ENCODE data around the gene LOXHD1.

DNA sequence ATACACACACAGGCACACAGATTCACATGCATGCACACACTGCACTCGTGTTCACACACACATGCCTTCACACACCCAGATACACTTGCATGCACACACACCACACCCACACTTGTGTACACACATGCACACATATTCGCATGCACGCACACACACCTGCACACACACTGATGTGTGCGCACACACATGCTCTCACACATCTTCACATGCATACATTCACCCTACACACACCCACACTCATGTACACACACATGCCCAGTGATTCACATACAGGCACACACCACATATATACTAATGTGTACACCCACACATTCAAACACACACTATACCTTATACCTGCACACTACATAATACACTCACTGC is 181.6 kb downstream of the LOXHD1 start:
- no peak for TF ChIP-seq CTCF (IDR thresholded peaks at IDR 0.05)
- no peak for TF ChIP-seq ZNF263 (CRISPR knock-in tag; IDR thresholded peaks at IDR 0.05; ENCODE audit: low read depth)
